Cardiac fibroblast (primary cell): ENCODE data around the gene HINT1.

Source experiments
- DNase-seq, 2 donors: peaks; one replicate each; pipeline versions ENCODE4 v3.0.0 to v3.0.0-alpha.2; 2010; ENCODE audit warnings: low read depth in 2 of 2
- H3K4me3 ChIP-seq, 2 donors: replicated peaks in 1 of 2; 1 replicate in 1 of 2; 2 replicates in 1 of 2; pipeline ENCODE4 v1.5.1; 2011; ENCODE audit warnings: low read depth in 2 of 2, low read length in 2 of 2, mild to moderate bottlenecking in 2 of 2, moderate library complexity in 1 of 2
- CTCF ChIP-seq: IDR thresholded peaks from one replicate; pipeline ENCODE4 v1.5.1; 2011; ENCODE audit warnings: low read depth, mild to moderate bottlenecking, low read length, inconsistent platforms

HINT1 gene

GRCh38 chr5:131163276-131164119, 1.6 kb downstream of the HINT1 start:
- peak overlapping the region; percentile 76 to 83 for H3K4me3 ChIP-seq
- no peak for TF ChIP-seq CTCF
- DNase-seq: peak; percentile 50 to 52

- no peak for DNase-seq
- TF ChIP-seq CTCF: no peak
- no peak overlapping the region for H3K4me3 ChIP-seq
Observed at GRCh38 chr5:131160134-131160533, 4.9 kb downstream of the HINT1 start.

- no peak for TF ChIP-seq CTCF
- H3K4me3 ChIP-seq: no peak overlapping the region
- no peak for DNase-seq
Observed at GRCh38 chr5:131156957-131157356, 8.1 kb downstream of the HINT1 start.

GRCh38 chr5:131156385-131156784, 8.7 kb downstream of the HINT1 start:
- TF ChIP-seq CTCF: no peak
- DNase-seq: no peak
- H3K4me3 ChIP-seq: no peak overlapping the region

GRCh38 chr5:131151216-131151615, 13.8 kb downstream of the HINT1 start:
- DNase-seq: no peak
- TF ChIP-seq CTCF: no peak
- no peak overlapping the region for H3K4me3 ChIP-seq

- DNase-seq: no peak
- no peak overlapping the region for H3K4me3 ChIP-seq
- no peak for TF ChIP-seq CTCF
Observed at GRCh38 chr5:131150408-131150807, 14.6 kb downstream of the HINT1 start.

GRCh38 chr5:131148835-131149234, 16.2 kb downstream of the HINT1 start:
- H3K4me3 ChIP-seq: no peak overlapping the region
- no peak for TF ChIP-seq CTCF
- DNase-seq: no peak
